H1 (cell line): Measurements from ENCODE around the gene PTPRT.

ENCODE experiments used
- NRF1 ChIP-seq: IDR thresholded peaks from 2 replicates; pipeline ENCODE4 v1.6.1; 2011; ENCODE audit warnings: mild to moderate bottlenecking, low read depth, low read length, improper control_type of control experiment
- RAD21 ChIP-seq, 2 experiments: IDR thresholded peaks in 1 of 2; conservative IDR thresholded peaks in 1 of 2; 2 replicates each; pipeline ENCODE4 v1.6.1; 2011; ENCODE audit warnings: low read depth in 2 of 2, low read length in 2 of 2, improper control_type of control experiment in 1 of 2, inconsistent platforms in 1 of 2, mild to moderate bottlenecking in 1 of 2, moderate library complexity in 1 of 2
- SAP30 ChIP-seq: fragments of 300-600 bp; sonication (generic); IDR thresholded peaks from 2 replicates; pipeline ENCODE4 v1.7.1; 2012; ENCODE audit warnings: low read length, moderate library complexity, mild to moderate bottlenecking, inconsistent platforms; ENCODE audit not compliant: insufficient read depth, insufficient replicate concordance
- TAF1 ChIP-seq: IDR thresholded peaks from 2 replicates; pipeline ENCODE4 v1.6.1; 2011; ENCODE audit warnings: mild to moderate bottlenecking, low read depth, low read length
- ZNF274 ChIP-seq: IDR thresholded peaks from 2 replicates; pipeline ENCODE4 v1.7.0; 2012; ENCODE audit warnings: low read length, borderline replicate concordance; ENCODE audit errors: extremely low read depth
- TF ChIP-seq, protein P1 (sequence below): IDR thresholded peaks from 2 replicates; pipeline ENCODE4 v1.6.1; 2011; ENCODE audit warnings: low read length, improper control_type of control experiment
- TF ChIP-seq, protein P2 (sequence below), 3 experiments: IDR thresholded peaks; 1 replicate in 2 of 3; 2 replicates in 1 of 3; pipeline versions ENCODE4 v1.5.1 to v1.6.1; 2011; ENCODE audit warnings: low read length in 3 of 3, mild to moderate bottlenecking in 3 of 3, inconsistent platforms in 2 of 3, low read depth in 1 of 3, moderate library complexity in 1 of 3; ENCODE audit not compliant: insufficient read depth in 1 of 3; ENCODE audit errors: control extremely low read depth in 1 of 3
- TF ChIP-seq, protein P3 (sequence below): IDR thresholded peaks from 2 replicates; pipeline ENCODE4 v1.6.1; 2011; ENCODE audit warnings: low read depth, mild to moderate bottlenecking, low read length; ENCODE audit not compliant: insufficient read depth

DNA sequence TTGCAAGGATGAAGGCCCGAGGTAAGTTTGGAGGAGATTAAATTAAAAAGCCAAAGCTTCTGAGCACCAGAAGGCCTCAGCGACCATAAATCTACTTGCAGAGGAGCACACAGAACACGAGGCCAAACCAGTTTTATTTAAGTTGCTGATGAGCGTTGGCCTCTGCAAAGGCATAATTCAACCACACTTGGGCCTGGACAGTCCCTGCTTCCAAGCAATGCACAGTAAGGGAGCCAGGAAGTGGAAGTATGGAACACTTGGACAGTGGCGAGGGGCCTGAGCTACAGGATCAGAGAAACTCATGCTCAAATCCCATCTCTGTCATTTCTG lies 92.8 kb downstream of the PTPRT start:
- TF ChIP-seq, protein P1, sequence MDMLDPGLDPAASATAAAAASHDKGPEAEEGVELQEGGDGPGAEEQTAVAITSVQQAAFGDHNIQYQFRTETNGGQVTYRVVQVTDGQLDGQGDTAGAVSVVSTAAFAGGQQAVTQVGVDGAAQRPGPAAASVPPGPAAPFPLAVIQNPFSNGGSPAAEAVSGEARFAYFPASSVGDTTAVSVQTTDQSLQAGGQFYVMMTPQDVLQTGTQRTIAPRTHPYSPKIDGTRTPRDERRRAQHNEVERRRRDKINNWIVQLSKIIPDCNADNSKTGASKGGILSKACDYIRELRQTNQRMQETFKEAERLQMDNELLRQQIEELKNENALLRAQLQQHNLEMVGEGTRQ = no peak
- no peak for TF ChIP-seq ZNF274
- TF ChIP-seq NRF1 = no peak
- TF ChIP-seq TAF1 = no peak
- TF ChIP-seq, protein P2, sequence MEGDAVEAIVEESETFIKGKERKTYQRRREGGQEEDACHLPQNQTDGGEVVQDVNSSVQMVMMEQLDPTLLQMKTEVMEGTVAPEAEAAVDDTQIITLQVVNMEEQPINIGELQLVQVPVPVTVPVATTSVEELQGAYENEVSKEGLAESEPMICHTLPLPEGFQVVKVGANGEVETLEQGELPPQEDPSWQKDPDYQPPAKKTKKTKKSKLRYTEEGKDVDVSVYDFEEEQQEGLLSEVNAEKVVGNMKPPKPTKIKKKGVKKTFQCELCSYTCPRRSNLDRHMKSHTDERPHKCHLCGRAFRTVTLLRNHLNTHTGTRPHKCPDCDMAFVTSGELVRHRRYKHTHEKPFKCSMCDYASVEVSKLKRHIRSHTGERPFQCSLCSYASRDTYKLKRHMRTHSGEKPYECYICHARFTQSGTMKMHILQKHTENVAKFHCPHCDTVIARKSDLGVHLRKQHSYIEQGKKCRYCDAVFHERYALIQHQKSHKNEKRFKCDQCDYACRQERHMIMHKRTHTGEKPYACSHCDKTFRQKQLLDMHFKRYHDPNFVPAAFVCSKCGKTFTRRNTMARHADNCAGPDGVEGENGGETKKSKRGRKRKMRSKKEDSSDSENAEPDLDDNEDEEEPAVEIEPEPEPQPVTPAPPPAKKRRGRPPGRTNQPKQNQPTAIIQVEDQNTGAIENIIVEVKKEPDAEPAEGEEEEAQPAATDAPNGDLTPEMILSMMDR (IDR thresholded peaks at IDR 0.05; ENCODE audit: control extremely low read depth in 1 of 3, insufficient read depth in 1 of 3, low read depth in 1 of 3, low read length in 3 of 3) = no peak
- TF ChIP-seq, protein P3, sequence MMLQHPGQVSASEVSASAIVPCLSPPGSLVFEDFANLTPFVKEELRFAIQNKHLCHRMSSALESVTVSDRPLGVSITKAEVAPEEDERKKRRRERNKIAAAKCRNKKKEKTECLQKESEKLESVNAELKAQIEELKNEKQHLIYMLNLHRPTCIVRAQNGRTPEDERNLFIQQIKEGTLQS = no peak
- no peak for TF ChIP-seq SAP30
- no peak for TF ChIP-seq RAD21 (IDR thresholded peaks at IDR 0.05 in 1 of 2, conservative IDR thresholded peaks at IDR 0.05 in 1 of 2; ENCODE audit: low read depth in 2 of 2, low read length in 2 of 2)
